H1 (cell line): Measurements from ENCODE around the gene USP36. TPM values are rescaled to one million over a fixed set of nuclear protein-coding genes. Genes with fewer than 3 reads are reported as not detected.

ENCODE experiments used
- BRCA1 ChIP-seq: IDR thresholded peaks from 2 replicates; pipeline ENCODE4 v1.6.1; 2012; ENCODE audit warnings: low read depth, low read length, improper control_type of control experiment
- CBX8 ChIP-seq: fragments of 300-800, 300-1000 bp; sonication (generic); IDR thresholded peaks from 2 replicates; pipeline ENCODE4 v1.7.1; 2016; ENCODE audit warnings: low read depth, low read length, borderline replicate concordance
- GTF2F1 ChIP-seq: IDR thresholded peaks from 2 replicates; pipeline ENCODE4 v1.6.1; 2012; ENCODE audit warnings: low read depth, low read length, improper control_type of control experiment, borderline replicate concordance
- JUN ChIP-seq: IDR thresholded peaks from 2 replicates; pipeline ENCODE4 v1.6.1; 2011; ENCODE audit warnings: low read depth, mild to moderate bottlenecking, improper control_type of control experiment, low read length
- PHF8 ChIP-seq: fragments of 200-600 bp; sonication (generic); conservative IDR thresholded peaks from 2 replicates; pipeline ENCODE4 v1.7.1; 2012; ENCODE audit warnings: low read depth, mild to moderate bottlenecking, inconsistent platforms, low read length, moderate library complexity
- POLR2AphosphoS5 ChIP-seq: IDR thresholded peaks from 2 replicates; pipeline ENCODE4 v1.6.1; 2011; ENCODE audit warnings: low read depth, low read length
- POU5F1 ChIP-seq: IDR thresholded peaks from 2 replicates; pipeline ENCODE4 v1.6.1; 2011; ENCODE audit warnings: low read depth, mild to moderate bottlenecking, low read length, moderate library complexity
- polyA plus RNA-seq, 7 experiments: library from polyadenylated mRNA; depleted of rRNA in 3 of 7; stranded (reverse) in 5 of 7; unstranded in 2 of 7; fragments of >200 nt in 5 of 7; fragments of 200-250 nt in 2 of 7; gene quantifications; 1 replicate in 5 of 7; 2 replicates in 1 of 7; 4 replicates in 1 of 7; pipeline versions ENCODE4 v1.2.1 to v1.2.3, GENCODE V29; 2011 to 2013; ENCODE audit warnings: missing spikeins in 2 of 7, mixed read lengths in 2 of 7
- total RNA-seq: library from RNA; stranded (reverse); fragmentation: NEBNext Ultra II Directional; extraction: Animal tissue kit (Norgen Biotek cat#: 25700); gene quantifications from 2 replicates; pipeline ENCODE4 v1.2.1, GENCODE V29; 2021
- TF ChIP-seq, protein P1 (sequence below): IDR thresholded peaks from 2 replicates; pipeline ENCODE4 v1.6.1; 2012; ENCODE audit warnings: inconsistent platforms

The USP36 gene
- total and polyA plus RNA-seq, 2 of the 8 experiments (the other 6 are each of a cell fraction or from before 2014, with no cell fraction given), result 40.7 to 67.7 TPM

DNA sequence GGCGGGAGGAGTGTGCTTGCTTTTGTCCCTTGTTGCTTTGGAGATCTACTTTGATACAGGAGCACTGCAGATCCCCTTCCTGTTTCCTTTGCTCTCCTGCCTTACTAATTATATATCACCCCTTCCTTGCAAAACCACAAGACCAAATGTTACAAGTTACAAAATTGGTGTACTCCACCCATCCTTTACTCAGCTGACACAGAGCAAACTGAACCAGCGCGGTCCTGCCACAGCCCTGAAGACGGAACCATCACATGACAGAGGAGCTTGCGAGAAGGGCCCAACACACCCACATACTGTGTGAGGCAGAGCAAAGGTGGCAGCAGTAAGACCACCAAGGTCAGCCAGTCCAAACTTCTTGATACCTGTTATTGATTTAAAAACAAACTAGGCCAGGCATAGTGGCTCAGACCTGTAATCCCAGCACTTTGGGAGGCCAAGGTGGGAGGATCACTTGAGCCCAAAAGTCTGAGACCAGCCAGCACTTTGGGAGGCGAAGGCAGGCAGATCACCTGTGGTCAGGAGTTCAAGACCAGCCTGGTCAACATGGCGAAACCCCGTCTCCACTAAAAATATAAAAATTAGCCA is 91.8 kb downstream of the USP36 start (continued):
- TF ChIP-seq POLR2AphosphoS5, result no peak
- no peak for TF ChIP-seq GTF2F1
- TF ChIP-seq, protein P1, sequence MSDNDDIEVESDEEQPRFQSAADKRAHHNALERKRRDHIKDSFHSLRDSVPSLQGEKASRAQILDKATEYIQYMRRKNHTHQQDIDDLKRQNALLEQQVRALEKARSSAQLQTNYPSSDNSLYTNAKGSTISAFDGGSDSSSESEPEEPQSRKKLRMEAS, result no peak
- TF ChIP-seq POU5F1, result no peak
- no peak for TF ChIP-seq BRCA1
- TF ChIP-seq PHF8, result no peak
- no peak for TF ChIP-seq JUN
- TF ChIP-seq CBX8, result no peak
